Measurements from ENCODE around the gene NEUROG1.

Gene NEUROG1

DNA sequence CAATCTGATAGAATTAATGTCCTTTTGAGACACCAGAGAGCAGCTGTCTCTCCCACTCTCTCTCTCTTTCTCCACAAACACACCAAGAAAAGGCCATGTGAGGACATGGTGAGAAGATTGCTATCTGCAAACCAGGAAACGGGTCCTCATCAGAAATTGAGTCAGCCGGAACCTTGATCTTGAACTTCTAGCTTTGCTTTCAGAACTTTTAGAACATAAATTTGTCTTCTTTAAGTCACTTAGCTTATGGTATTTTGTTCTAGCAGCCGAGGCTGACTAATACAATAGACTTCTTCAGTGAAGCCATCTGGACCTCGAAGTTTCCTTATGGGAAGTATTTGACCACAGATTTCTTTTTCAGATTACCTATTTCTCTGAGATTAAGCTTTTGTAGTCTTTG, 18.1 kb downstream of the NEUROG1 start:
- H3K4me3 ChIP-seq (ENCODE audit: insufficient read depth, low read depth, low read length) = no peak overlapping the region
- no peak overlapping the region for H3K27ac ChIP-seq (ENCODE audit: insufficient read depth, low read depth, low read length, poor library complexity, severe bottlenecking)
- peaks cover 17% of the 10 kb centered on the region for H3K27me3 ChIP-seq (ENCODE audit: control insufficient read depth, insufficient read depth, low read length, poor library complexity, severe bottlenecking)
- WGBS, 2 experiments = 95 to 98% methylated on average over 4 of the region's 4 CpGs
- no peaks in the 10 kb centered on the region for H3K9me3 ChIP-seq (ENCODE audit: control insufficient read depth, low read length)
- H3K36me3 ChIP-seq (ENCODE audit: control insufficient read depth, insufficient read depth, low read length) = no peaks in the 10 kb centered on the region
- no peaks in the 10 kb centered on the region for H3K4me1 ChIP-seq (ENCODE audit: control insufficient read depth, insufficient read depth, low read length)

DNA sequence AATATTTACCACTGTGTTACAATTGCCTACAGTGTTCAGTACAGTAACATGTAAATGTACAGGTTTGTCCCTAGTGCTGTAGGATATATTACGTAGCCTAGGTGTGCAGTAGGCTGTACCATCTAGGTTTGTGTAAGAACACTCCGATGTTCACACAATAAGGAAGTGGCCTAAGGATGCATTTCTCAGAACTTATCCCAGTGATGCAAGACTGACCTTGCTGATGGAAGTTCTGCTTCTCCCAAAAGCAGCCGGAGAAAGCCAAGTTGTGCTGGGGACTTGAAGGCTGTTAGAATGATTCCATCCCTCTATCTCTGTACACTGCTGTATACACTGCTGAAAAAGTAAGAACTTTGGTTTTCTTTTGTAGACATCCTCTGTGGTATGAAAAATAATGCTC, 21.6 kb downstream of the NEUROG1 start:
- peaks cover 51% of the 10 kb centered on the region for H3K27me3 ChIP-seq (ENCODE audit: control insufficient read depth, insufficient read depth, low read length, poor library complexity, severe bottlenecking)
- H3K27ac ChIP-seq (ENCODE audit: insufficient read depth, low read depth, low read length, poor library complexity, severe bottlenecking) = no peak overlapping the region
- H3K4me1 ChIP-seq (ENCODE audit: control insufficient read depth, insufficient read depth, low read length) = no peaks in the 10 kb centered on the region
- 92 to 97% methylated on average over 3 of the region's 3 CpGs for WGBS, 2 experiments
- no peaks in the 10 kb centered on the region for H3K36me3 ChIP-seq (ENCODE audit: control insufficient read depth, insufficient read depth, low read length)
- no peak overlapping the region for H3K4me3 ChIP-seq (ENCODE audit: insufficient read depth, low read depth, low read length)
- no peaks in the 10 kb centered on the region for H3K9me3 ChIP-seq (ENCODE audit: control insufficient read depth, low read length)

DNA sequence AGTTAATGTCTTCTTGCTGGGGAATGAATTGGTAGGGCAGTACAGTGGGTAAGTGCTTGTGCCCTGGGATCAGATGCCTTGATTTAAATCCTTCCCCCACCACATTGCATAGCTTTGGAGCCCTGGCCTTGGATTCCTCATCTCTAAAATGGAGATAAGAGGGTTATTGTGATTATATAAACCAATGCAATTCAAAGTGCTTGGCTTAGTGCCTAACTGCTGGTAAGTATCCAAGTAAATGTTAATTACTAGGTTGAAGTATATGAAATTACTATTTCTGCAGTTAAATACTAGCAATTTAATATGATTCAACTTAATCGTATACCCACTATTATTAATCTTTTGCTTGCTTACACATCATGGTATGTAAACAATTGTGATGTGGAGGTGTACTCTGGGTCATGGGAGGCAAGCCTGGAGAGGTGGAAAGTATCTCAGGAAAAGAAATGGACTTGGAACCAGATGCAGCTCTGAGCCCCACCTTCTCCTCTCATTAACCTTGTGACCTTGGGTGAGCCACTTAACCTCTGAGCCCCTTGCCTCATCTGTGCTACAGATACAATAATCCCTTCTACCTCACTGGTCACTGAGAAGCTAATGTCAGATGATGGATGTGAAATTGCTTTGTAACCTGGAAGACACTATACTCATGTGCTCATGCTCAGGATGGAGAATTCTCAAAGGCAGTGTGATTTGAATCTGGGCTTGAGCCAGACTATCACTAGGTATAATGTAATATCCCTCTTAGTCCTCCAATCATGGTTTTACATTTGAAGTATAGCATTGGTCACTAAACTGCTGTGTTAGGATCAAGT, 23.8 kb downstream of the NEUROG1 start:
- no peak overlapping the region for H3K4me3 ChIP-seq (ENCODE audit: insufficient read depth, low read depth, low read length)
- 100% methylated on average over 1 of the region's 1 CpG; no CpG with 5 or more reads in 1 of the 2 experiments for WGBS, 2 experiments
- H3K4me1 ChIP-seq (ENCODE audit: control insufficient read depth, insufficient read depth, low read length) = no peaks in the 10 kb centered on the region
- H3K9me3 ChIP-seq (ENCODE audit: control insufficient read depth, low read length) = no peaks in the 10 kb centered on the region
- H3K36me3 ChIP-seq (ENCODE audit: control insufficient read depth, insufficient read depth, low read length) = no peaks in the 10 kb centered on the region
- H3K27me3 ChIP-seq (ENCODE audit: control insufficient read depth, insufficient read depth, low read length, poor library complexity, severe bottlenecking) = peaks cover 72% of the 10 kb centered on the region
- no peak overlapping the region for H3K27ac ChIP-seq (ENCODE audit: insufficient read depth, low read depth, low read length, poor library complexity, severe bottlenecking)

DNA sequence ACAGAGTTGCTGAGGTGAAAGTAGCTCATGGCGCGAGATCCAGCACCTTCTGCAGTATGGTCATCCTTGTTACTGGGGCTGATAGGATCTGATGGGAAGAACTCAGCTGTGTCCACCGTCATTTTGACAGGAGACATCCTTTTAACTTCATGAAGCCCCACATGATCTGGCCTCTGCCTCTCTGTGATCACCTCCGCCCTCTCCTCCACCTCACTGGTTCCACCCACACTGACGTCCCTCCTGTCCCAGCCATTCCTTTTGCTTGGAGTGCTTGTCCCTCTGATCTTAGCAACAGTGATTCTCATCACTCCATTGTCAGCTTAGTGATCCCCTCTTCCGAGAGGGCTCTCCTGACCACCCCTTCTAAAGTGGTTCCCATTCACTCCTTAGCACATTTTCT, 25.8 kb downstream of the NEUROG1 start:
- Histone ChIP-seq H3K4me3 (ENCODE audit: insufficient read depth, low read depth, low read length) (no peak overlapping the region), H3K27me3 (ENCODE audit: control insufficient read depth, insufficient read depth, low read length, poor library complexity, severe bottlenecking) (peaks cover 89% of the 10 kb centered on the region), H3K4me1 (ENCODE audit: control insufficient read depth, insufficient read depth, low read length) (no peaks in the 10 kb centered on the region), H3K36me3 (ENCODE audit: control insufficient read depth, insufficient read depth, low read length) (no peaks in the 10 kb centered on the region), H3K9me3 (ENCODE audit: control insufficient read depth, low read length) (no peaks in the 10 kb centered on the region), H3K27ac (ENCODE audit: insufficient read depth, low read depth, low read length, poor library complexity, severe bottlenecking) (no peak overlapping the region)
- WGBS, 2 experiments = 76% methylated on average over 6 of the region's 6 CpGs

DNA sequence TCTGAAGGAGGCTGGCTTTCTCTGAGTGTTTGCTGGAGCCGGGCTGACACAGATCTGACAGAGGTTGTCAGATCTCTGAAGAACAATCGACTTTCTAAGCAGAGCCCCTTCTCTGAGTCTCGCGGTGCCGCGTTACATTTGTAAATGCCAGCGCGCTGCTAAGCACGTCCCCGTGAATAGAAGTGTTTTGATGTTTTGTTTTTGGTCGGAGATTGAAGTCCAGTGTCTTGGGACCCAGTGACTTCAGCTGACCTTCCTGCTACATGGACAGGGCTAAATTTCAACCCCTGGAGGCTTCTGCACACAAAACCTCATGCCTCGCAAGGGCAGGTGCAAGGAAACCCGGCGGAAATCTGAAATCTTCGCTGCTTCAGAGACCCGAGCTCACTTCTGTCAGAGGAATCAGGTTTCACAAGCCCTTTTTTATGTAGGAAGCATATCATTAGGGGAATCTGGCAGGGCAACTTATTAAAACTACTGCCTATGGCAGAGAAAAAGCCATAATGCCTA, 27.2 kb downstream of the NEUROG1 start:
- Histone ChIP-seq H3K9me3 (ENCODE audit: control insufficient read depth, low read length) (no peaks in the 10 kb centered on the region), H3K36me3 (ENCODE audit: control insufficient read depth, insufficient read depth, low read length) (no peaks in the 10 kb centered on the region), H3K4me1 (ENCODE audit: control insufficient read depth, insufficient read depth, low read length) (no peaks in the 10 kb centered on the region), H3K27ac (ENCODE audit: insufficient read depth, low read depth, low read length, poor library complexity, severe bottlenecking) (no peak overlapping the region), H3K4me3 (ENCODE audit: insufficient read depth, low read depth, low read length) (peak overlapping the region; percentile 19), H3K27me3 (ENCODE audit: control insufficient read depth, insufficient read depth, low read length, poor library complexity, severe bottlenecking) (peaks cover 92% of the 10 kb centered on the region)
- WGBS, 2 experiments = 2 to 3% methylated on average over 16 of the region's 16 CpGs

DNA sequence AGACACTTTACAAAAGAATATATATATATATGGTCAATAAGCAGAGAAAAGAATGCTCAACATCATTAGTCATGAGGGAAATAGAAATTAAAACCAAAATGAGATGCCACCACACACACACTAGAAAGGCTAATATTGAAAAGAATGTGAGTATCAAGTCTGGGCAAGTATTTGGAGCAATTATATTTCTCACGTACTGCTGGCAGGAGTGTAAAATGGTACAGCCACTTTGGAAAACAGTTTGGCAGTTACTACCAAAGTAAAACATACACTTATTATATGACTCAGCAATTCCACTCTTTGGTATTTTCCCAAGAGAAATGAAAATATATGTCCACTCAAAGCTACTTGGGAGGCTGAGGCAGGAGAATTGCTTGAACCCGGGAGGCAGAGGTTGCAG, 29.8 kb downstream of the NEUROG1 start:
- H3K27ac ChIP-seq (ENCODE audit: insufficient read depth, low read depth, low read length, poor library complexity, severe bottlenecking) = no peak overlapping the region
- H3K4me3 ChIP-seq (ENCODE audit: insufficient read depth, low read depth, low read length) = no peak overlapping the region
- H3K36me3 ChIP-seq (ENCODE audit: control insufficient read depth, insufficient read depth, low read length) = no peaks in the 10 kb centered on the region
- WGBS, 2 experiments = 46 to 50% methylated on average over 2 of the region's 2 CpGs
- no peaks in the 10 kb centered on the region for H3K4me1 ChIP-seq (ENCODE audit: control insufficient read depth, insufficient read depth, low read length)
- H3K9me3 ChIP-seq (ENCODE audit: control insufficient read depth, low read length) = no peaks in the 10 kb centered on the region
- H3K27me3 ChIP-seq (ENCODE audit: control insufficient read depth, insufficient read depth, low read length, poor library complexity, severe bottlenecking) = peaks cover 99% of the 10 kb centered on the region

DNA sequence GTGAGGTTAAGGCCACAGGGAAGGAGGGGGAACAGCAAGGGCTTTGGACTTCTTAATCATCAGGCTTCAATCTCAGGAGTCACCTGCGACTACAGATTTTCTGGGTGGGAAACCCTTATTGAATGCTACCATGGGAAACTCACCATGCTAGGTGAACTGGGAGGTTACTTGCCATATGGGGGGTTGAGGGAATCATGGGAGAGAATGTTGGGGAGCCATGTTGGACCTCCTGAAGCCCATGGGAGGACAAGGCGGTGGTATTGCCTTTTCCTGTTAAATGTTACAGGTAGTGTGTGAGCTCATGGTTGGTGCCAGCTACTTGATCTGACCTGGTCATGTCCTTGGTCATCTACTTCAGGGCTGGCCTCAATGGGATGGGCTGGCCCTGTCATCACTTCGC, 31.4 kb downstream of the NEUROG1 start:
- 92 to 93% methylated on average over 3 of the region's 3 CpGs for WGBS, 2 experiments

DNA sequence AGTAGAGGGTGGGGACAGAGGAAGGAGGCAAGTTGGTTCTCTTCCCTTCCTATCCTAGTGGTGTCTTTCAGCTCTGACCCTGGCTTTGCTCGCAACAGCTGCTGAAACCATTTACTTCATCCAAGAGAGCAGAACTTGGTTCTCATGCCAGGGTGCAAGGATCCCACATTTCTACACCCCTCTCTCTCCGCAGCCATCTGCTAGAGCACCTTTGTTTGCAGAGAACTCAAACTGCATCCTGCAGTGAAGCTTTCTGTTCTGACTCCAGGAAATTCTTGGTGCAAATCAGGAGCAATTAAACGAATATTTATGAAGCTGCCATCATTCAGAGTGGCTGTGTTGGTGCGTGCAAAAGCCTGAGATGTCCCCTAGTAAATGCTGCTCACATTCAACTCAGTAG, 31.9 kb downstream of the NEUROG1 start:
- no peaks in the 10 kb centered on the region for H3K36me3 ChIP-seq (ENCODE audit: control insufficient read depth, insufficient read depth, low read length)
- no peak overlapping the region for H3K4me3 ChIP-seq (ENCODE audit: insufficient read depth, low read depth, low read length)
- no peaks in the 10 kb centered on the region for H3K9me3 ChIP-seq (ENCODE audit: control insufficient read depth, low read length)
- peaks cover 5% of the 10 kb centered on the region for H3K4me1 ChIP-seq (ENCODE audit: control insufficient read depth, insufficient read depth, low read length)
- 68 to 70% methylated on average over 4 of the region's 4 CpGs for WGBS, 2 experiments
- H3K27ac ChIP-seq (ENCODE audit: insufficient read depth, low read depth, low read length, poor library complexity, severe bottlenecking) = no peak overlapping the region
- peaks cover 97% of the 10 kb centered on the region for H3K27me3 ChIP-seq (ENCODE audit: control insufficient read depth, insufficient read depth, low read length, poor library complexity, severe bottlenecking)

More for the DNA sequence above, 31.4 kb downstream of the NEUROG1 start:
- peaks cover 97% of the 10 kb centered on the region for H3K27me3 ChIP-seq (ENCODE audit: control insufficient read depth, insufficient read depth, low read length, poor library complexity, severe bottlenecking)
- H3K27ac ChIP-seq (ENCODE audit: insufficient read depth, low read depth, low read length, poor library complexity, severe bottlenecking) = no peak overlapping the region
- H3K4me1 ChIP-seq (ENCODE audit: control insufficient read depth, insufficient read depth, low read length) = peaks cover under 1% of the 10 kb centered on the region
- H3K4me3 ChIP-seq (ENCODE audit: insufficient read depth, low read depth, low read length) = no peak overlapping the region
- H3K9me3 ChIP-seq (ENCODE audit: control insufficient read depth, low read length) = no peaks in the 10 kb centered on the region
- no peaks in the 10 kb centered on the region for H3K36me3 ChIP-seq (ENCODE audit: control insufficient read depth, insufficient read depth, low read length)

DNA sequence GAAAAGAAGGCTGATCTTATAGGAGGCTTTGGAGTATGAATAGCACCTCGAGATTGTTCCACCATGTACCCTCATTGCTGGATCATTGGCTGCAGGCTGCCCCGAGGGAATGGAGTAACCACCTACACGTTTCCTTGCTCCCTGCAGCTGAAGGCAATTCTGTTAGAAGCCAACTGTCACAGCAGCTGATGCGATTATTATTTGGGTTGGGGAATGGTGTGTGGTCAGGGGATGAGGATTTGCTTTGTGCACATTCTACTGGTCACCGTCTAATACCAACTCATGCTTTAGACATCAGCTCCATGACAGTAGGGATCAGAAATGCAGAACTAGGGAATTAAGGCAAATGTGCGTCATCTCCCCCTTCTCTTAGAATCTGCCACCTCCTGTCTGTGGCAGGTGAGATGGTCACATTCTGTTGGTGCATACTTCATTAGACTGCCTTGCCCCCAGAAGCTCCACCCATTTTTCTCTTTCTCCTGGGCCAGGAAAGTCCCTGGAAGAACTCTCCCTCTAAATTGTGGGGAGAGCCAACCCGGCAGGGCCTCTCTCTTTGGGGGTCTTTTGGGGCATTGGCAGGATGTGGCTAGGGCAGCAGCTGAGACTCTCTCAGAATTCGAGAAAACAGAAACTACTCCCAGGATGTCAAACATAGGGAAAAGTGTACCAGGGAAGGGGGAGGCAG, 32.8 kb downstream of the NEUROG1 start:
- Histone ChIP-seq H3K4me3 (ENCODE audit: insufficient read depth, low read depth, low read length) (no peak overlapping the region), H3K27ac (ENCODE audit: insufficient read depth, low read depth, low read length, poor library complexity, severe bottlenecking) (no peak overlapping the region), H3K4me1 (ENCODE audit: control insufficient read depth, insufficient read depth, low read length) (peaks cover 14% of the 10 kb centered on the region), H3K27me3 (ENCODE audit: control insufficient read depth, insufficient read depth, low read length, poor library complexity, severe bottlenecking) (peaks cover 97% of the 10 kb centered on the region), H3K36me3 (ENCODE audit: control insufficient read depth, insufficient read depth, low read length) (no peaks in the 10 kb centered on the region), H3K9me3 (ENCODE audit: control insufficient read depth, low read length) (no peaks in the 10 kb centered on the region)
- 84 to 85% methylated on average over 8 of the region's 8 CpGs for whole genome bisulfite sequencing, 2 experiments

DNA sequence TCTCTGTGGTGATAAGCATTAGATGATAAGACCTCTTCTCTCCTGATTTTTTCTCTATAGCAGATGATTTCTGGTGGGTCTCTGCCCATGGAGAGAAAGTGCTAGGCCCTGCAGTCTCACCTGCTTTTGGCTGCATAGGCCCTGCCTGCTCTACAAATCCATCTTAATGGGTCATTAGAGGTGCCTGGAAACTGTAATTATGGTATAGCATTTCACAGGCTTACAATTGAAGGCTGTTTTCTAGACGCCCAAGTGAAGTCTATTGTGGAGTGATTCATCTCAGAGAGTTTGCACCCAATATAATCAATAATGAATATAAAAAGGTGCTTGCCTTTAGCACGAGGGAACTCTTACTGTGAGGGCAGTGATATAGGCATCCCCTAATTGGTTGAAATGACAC, 33.8 kb downstream of the NEUROG1 start:
- WGBS, 2 experiments = 78 to 86% methylated on average over 2 of the region's 2 CpGs
- Histone ChIP-seq H3K27ac (ENCODE audit: insufficient read depth, low read depth, low read length, poor library complexity, severe bottlenecking) (no peak overlapping the region), H3K4me3 (ENCODE audit: insufficient read depth, low read depth, low read length) (no peak overlapping the region), H3K27me3 (ENCODE audit: control insufficient read depth, insufficient read depth, low read length, poor library complexity, severe bottlenecking) (peaks cover 97% of the 10 kb centered on the region), H3K36me3 (ENCODE audit: control insufficient read depth, insufficient read depth, low read length) (no peaks in the 10 kb centered on the region), H3K9me3 (ENCODE audit: control insufficient read depth, low read length) (no peaks in the 10 kb centered on the region), H3K4me1 (ENCODE audit: control insufficient read depth, insufficient read depth, low read length) (peaks cover 18% of the 10 kb centered on the region)

Data from ectodermal cell (in vitro differentiated cells).